Uterus (tissue), 2 donors: ENCODE results near the gene RNASE11.

Experiments
- CTCF ChIP-seq, 4 experiments: fragments of 200-600 bp in 2 of 4; fragments of 450-650 bp in 2 of 4; sonication (generic) in 2 of 4; IDR thresholded peaks; one replicate each; pipeline ENCODE4 v1.5.1; 2016 to 2019; ENCODE audit warnings: antibody characterized with exemption in 4 of 4, mild to moderate bottlenecking in 2 of 4, moderate library complexity in 1 of 4
- POLR2A ChIP-seq, 2 donors: fragments of 450-650 bp; IDR thresholded peaks; one replicate each; pipeline ENCODE4 v1.6.1; 2016; ENCODE audit warnings: antibody characterized with exemption in 2 of 2, mild to moderate bottlenecking in 1 of 2, moderate library complexity in 1 of 2

GRCh38 chr14:20580242-20580641, 7.6 kb downstream of the RNASE11 start:
- TF ChIP-seq POLR2A (IDR thresholded peaks at IDR 0.05): no peak
- TF ChIP-seq CTCF (IDR thresholded peaks at IDR 0.05): no peak
